T47D (cell line): Measurements from ENCODE around the gene KLHL6.
"Not testable (repeated sequence)": the region's sequence is repeated elsewhere in the genome, so short reads cannot be mapped to it uniquely, and the experiment has no call there.

ENCODE experiments used
- DNase-seq, 2 experiments: peaks; one replicate each; pipeline versions ENCODE4 v3.0.0 to v3.0.0-alpha.2; 2011 to 2012; ENCODE audit warnings: low read depth in 1 of 2, low spot score in 1 of 2
- JUND ChIP-seq: IDR thresholded peaks from 2 replicates; pipeline ENCODE4 v1.6.1; 2012; ENCODE audit warnings: low read depth
- in situ Hi-C: cut with HindIII; loops from 2 replicates; pipeline ENCODE4 v1.10.0; 2016; ENCODE audit warnings: low sequenced_read_pairs, low pct_unique_long_range_greater_than_20kb

The KLHL6 gene

DNA sequence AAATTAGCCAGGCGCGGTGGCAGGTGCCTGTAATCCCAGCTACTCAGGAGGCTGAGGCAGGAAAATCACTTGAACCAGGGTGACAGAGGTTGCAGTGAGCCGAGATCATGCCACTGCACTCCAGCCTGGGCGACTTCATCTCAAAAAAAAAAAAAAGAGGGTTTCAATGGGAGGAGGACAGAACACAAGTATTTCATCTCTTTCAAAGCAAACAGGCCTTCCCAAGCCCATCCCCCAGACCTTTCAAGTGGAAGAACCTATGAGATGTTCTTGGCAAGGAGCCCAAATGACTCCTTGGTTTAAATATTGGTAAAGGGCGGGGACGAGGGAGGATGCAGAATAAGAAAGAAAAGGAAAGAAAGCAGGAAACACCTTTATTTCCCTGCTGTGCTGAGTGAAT, 64.9 kb downstream of the KLHL6 start:
- in situ Hi-C loops, result no loop called here
- DNase-seq, result peak in 1 of 2 experiments; percentile 88

DNA sequence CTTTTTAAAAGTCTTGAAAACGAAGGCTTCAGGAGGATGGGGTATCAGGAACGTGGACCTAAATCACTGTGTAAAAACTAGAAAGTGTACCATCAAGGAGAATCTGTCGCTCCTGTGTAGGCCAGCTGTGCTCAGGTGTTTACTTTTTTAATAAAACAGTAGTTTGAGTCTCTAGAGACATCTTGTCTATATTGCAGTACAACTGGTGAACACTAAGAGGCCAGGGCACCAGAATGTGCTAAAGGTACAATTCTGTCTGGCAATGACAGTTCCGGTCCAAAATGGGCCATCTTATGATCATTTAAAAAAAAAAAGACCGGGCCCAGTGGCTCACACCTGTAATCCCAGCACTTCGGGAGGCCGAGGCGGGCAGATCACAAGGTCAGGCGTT, 65.3 kb downstream of the KLHL6 start:
- in situ Hi-C loops, result no loop called here
- TF ChIP-seq JUND, result no peak
- DNase-seq, result peak in 1 of 2 experiments; percentile 46

More for the DNA sequence above, 64.9 kb downstream of the KLHL6 start:
- no peak for TF ChIP-seq JUND

DNA sequence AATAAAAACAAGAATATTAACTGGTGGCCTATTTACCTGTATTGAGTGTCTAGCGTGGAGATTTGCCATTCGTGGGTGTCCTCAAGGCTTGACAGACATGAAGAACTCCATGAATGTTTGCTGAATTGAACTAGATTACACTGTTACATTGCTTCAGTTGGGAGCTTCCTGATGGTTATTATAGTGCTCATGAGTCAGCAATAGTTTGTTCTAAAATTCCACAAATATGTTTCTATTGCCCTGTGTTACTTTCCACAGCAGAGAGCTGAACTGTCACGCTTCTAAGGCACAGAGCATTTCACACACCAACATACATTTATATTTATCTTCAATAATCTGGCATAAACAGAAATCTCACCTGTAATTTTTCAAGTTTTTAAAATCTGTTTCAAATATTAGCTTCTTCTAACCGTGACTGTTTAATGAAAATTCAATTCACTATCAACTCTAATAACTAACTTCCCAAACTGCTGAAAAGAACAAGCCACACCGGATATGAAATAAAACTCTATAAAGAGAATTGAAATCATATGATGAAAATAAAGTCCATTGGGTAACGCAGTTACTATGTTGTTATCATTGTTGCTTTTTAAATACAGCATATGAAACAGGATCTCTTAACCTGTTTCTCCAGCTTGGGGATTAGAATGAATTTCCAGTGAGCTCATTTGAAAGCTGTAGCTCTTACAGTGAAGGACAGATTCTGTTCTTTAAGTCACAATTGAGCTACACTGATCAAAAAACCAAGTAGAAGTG, 65.9 kb downstream of the KLHL6 start:
- peak in 1 of 2 experiments; percentile 73 for DNase-seq
- in situ Hi-C loops, result no loop called here
- TF ChIP-seq JUND, result no peak

DNA sequence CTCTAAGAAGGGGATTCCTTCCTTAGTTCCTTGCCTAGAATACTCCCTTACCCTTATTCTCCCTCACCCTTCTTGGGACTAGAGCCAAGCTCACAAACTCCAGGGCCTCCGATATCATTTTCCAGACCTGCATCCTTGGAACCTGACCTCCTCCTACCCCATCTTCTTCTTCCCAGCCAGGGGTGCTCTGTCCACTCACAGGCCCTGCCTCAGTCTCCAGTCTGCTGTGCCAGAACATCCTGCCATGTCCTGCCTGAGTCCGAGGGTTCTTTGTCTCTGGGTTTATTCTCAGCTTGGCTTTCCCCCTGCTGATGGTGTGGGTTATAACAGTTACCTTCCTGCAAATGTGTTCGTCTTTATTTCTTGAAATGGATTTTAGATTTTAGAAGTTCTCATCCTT, 67.2 kb downstream of the KLHL6 start:
- no peak for TF ChIP-seq JUND
- DNase-seq, result no peak
- in situ Hi-C loops, result no loop called here

DNA sequence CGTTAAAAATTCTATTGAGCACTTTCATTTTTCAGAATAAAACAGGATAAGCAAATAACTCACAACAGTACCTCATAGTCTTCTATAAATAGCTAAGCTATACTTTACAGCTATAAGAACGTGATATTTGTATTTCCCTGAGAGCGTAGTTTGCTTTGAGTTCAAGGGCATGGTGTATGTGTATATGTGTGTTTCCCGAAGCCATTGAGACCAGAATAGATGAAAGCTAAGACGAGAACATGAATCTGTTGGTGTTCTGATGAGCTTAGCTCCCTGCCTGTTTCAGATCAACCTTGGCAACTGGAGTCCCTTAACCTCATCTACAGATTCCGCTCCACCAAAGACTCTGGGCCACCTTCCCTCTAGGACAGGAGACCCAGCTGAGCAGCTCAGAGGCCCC, 67.6 kb downstream of the KLHL6 start:
- DNase-seq, result no peak
- no peak for TF ChIP-seq JUND
- in situ Hi-C loops, result no loop called here

DNA sequence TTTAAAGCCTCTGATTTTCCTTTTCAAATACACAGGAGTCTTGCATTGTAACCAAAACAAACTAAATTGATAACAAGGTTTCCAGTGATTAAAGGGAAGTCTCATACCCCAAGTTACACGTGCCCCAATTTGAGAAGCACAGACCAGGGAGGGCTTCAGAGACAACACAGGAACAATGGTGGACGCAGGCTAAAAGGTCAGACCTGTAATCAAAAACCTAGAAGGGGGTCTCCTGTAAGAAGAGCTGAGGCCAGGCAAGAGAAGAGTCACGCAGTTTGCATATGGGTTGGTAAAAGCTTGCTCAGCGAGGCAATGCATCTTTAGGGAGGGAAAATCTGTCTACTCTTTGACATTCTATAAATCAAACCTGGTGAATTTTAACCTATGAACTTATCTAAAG, 68.5 kb downstream of the KLHL6 start:
- TF ChIP-seq JUND, result no peak
- no peak for DNase-seq
- in situ Hi-C loops, result no loop called here

DNA sequence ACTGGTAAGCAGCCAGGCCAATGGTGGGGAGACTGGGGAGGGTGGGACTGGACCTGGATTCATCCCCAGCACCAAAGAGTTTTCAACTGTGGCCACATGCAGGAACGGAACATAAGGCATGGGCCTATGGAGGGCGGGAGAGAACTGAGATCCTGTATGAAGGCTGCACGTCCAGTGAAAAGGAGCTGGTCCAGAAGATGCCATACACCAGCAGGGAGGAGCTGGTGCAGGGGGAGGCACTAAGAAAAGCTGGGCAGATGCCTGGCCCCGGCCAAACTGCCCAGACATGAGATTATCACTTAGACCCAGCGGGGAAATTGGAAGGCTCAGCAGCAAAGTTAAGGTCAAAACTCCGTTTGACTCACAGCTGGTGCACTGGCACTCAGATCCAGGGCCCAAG, 69.0 kb downstream of the KLHL6 start:
- DNase-seq, result no peak
- no peak for TF ChIP-seq JUND
- in situ Hi-C loops, result no loop called here

DNA sequence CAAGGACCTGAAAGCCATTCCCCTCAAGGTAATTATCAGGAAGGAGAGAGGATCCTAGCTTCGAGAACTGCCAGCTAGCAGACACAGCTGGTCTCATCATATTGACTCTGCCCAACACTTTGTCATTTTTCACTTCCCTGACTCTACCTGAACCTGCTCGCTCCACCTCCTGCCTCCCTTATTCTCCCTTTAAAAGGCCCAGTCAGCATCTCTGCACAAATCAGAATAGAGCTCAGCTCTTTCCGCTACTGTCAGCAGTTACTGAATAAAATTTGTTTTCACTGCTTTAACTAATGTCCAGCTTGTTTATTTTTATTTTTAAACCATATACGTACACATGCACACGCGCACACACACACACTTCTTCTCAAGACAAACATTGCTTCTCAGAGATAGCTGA, 69.9 kb downstream of the KLHL6 start:
- in situ Hi-C loops, result no loop called here
- no peak for TF ChIP-seq JUND

DNA sequence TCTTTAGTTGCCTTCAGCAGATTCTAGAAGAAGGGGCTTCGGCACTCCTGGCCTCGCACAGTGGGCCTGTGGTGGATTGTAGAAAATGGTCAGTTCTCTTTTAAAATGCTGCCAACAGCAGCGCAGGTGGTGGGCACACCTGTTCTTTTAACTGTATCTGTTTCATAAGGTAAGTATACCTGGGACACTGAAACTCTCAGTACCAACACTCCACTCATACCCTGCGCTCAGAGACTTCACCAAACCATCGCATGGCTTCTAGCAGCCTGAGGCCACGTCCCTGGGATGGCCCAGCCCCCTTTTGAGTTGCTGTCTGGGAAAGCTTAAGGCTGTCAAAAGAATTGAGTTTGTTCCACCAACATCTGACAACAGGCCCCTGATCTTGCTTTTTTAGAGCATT, 70.4 kb downstream of the KLHL6 start:
- DNase-seq, result no peak
- TF ChIP-seq JUND, result no peak
- in situ Hi-C loops, result no loop called here

More for the DNA sequence above, 69.9 kb downstream of the KLHL6 start:
- DNase-seq, result no peak

DNA sequence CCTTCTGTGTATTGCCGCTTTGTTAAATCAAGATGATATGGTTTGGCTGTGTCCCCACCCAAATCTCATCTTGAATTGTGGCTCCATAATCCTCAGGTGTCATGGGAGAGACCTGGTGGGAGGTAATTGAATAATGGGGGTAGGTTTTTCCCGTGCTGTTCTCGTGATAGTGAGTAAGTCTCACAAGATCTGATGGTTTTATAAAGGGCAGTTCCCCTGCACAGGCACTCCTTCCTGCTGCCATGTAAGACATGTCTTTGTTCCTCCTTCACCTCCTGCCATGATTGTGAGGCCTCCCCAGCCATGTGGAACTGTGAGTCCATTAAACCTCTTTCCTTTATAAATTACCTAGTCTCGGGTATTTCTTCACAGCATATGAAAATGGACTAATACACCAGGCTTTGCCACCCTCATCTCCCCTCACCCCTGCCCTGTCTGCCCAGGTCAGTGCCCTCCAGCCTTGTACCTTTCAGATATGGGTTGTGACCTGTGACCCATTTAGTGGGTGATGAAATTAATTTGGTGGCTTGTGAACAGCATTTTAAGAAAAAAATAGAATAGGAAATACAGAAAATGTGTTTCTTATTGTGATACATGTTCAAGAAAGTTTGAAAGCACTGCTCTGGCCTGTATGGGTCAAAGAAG, 71.0 kb downstream of the KLHL6 start:
- DNase-seq, result no peak
- in situ Hi-C loops, result no loop called here
- no peak for TF ChIP-seq JUND

DNA sequence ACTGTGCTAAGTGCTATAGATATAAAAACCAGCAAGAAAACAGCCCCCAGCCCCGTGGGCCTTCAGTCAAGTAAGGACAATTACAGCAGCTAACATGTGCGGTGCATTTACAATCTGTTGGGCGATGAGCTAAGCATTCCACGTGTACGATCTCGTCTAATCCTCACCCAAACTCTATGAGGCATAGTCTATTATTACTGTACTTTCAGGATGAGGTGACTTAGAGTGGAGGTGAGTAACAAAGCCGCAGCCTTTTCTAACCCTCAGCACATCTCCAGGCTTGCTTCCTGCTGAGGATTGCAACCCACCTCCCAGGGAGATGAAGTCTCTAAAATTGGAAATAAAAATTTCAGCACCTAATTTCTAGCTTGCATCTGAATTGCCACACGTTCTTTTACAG, 73.9 kb downstream of the KLHL6 start:
- no peak for TF ChIP-seq JUND
- in situ Hi-C loops, result no loop called here
- no peak for DNase-seq

DNA sequence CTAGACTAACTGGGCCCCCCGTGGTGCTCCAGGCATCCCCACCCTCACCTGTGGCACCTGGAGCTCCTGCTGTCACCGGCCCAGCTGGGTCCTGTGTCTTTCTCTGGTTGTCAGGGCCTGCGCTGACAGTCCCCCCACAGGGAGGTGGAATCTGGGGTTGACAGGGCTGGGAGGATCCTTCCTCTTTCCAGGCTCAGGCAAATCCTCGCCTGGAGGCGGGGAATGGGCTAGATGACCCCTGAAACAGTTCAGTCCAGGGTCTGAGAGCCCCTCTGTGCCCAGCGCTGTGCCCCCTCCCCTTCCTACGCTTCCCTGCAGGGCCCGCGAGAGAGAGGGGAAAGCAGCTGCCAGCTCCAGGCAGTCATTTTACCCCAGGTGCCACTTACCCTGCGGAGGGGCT, 77.0 kb downstream of the KLHL6 start:
- in situ Hi-C loops, result no loop called here

DNA sequence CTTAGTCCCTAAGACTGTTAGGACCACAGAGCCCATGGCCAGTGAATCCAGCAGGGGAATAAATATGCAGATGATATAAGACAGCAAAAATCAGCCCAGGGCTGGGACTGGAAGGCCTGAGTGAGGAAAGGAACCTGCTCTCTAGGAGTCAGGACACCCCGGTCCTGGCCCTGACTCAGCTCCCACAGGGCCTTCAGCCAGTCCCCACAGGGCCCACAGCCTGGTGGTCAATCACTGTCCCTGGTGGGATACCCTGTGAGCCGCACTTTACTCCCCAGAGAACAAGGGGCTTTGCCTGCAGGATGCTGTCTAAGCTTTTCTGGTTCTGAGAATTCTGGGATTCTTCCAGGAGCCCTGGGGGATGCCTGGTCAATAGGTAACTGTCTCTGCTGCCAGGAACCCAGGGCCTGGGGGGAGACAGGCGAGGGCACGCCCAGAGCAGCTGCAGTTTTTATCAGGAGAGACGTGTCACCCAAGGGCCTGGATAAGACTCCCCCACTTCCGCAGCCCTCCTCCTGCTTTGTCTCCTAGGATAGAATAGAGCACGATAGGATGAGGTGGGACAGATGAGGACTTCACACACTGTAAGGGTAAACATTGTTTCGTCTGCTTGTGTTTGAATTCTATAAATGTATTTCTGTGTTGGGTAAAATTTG, 77.6 kb downstream of the KLHL6 start:
- in situ Hi-C loops, result no loop called here
- DNase-seq, result no peak
- TF ChIP-seq JUND, result no peak

More for the DNA sequence above, 77.0 kb downstream of the KLHL6 start:
- no peak for DNase-seq
- TF ChIP-seq JUND, result no peak

DNA sequence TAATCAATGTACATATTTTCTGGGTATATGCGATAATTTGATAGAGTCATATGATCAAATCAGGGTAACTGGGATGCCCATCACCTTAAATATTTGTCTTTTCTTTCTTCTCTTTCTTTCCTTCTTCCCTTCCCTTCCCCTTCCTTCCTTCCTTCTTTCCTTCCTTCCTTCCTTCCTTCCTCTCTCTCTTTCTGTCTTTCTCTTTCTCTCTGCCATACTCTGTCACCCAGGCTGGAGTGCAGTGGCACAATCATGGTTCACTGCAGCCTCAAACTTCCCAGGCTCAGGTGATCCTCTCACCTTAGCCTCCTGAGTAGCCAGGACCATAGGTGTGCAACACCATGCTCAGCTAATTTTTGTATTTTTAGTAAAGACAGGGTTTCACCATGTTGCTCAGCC, 79.7 kb downstream of the KLHL6 start:
- in situ Hi-C loops, DNase-seq: not testable (repeated sequence)
